GM18861 (cell line): ENCODE measurements around the gene NYNRIN.

ENCODE experiments used
- ATAC-seq: cut with Tn5 transposase; IDR thresholded peaks from one replicate; pipeline ENCODE4 v1.9.1; 2021; ENCODE audit not compliant: unreplicated experiment

Gene NYNRIN

DNA sequence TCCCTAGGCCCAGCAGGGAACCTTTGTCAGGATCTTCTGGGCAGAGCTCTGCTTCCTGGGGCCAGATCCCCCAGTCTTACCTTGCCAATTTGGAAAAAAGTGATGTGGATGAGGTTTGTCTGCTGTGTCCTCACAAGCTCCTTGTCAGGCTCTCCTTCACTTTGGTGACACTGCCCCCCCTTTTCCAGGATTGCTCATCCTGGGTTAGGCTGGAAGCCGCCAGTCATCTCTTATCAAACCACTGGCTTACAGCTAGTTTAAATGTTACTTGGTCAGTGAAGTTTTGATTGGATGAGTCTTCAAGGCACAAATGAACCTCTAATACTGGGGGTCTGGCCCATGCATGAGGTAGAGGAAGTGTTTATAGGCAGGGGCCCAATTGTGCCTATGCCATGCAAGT is 15.3 kb downstream of the NYNRIN start:
- ATAC-seq: no peak

DNA sequence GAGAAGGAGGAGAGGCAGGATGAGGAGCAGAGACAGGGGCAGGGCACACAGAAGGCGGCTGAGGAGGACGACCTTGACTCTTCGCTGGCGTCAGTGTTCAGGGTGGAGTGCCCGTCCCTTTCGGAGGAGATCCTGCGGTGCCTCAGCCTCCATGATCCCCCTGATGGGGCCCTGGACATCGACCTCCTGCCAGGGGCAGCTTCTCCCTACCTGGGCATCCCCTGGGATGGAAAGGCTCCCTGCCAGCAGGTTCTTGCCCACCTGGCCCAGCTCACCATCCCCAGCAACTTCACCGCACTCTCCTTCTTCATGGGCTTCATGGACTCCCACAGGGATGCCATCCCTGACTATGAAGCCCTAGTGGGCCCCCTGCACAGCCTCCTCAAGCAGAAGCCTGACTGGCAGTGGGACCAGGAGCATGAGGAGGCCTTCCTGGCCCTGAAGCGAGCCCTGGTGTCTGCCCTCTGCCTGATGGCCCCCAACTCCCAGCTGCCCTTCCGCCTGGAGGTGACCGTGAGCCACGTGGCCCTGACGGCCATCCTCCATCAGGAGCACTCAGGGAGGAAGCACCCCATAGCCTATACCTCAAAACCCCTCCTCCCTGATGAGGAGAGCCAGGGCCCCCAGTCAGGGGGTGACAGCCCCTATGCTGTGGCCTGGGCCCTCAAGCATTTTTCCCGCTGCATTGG is 16.1 kb downstream of the NYNRIN start:
- ATAC-seq: no peak

DNA sequence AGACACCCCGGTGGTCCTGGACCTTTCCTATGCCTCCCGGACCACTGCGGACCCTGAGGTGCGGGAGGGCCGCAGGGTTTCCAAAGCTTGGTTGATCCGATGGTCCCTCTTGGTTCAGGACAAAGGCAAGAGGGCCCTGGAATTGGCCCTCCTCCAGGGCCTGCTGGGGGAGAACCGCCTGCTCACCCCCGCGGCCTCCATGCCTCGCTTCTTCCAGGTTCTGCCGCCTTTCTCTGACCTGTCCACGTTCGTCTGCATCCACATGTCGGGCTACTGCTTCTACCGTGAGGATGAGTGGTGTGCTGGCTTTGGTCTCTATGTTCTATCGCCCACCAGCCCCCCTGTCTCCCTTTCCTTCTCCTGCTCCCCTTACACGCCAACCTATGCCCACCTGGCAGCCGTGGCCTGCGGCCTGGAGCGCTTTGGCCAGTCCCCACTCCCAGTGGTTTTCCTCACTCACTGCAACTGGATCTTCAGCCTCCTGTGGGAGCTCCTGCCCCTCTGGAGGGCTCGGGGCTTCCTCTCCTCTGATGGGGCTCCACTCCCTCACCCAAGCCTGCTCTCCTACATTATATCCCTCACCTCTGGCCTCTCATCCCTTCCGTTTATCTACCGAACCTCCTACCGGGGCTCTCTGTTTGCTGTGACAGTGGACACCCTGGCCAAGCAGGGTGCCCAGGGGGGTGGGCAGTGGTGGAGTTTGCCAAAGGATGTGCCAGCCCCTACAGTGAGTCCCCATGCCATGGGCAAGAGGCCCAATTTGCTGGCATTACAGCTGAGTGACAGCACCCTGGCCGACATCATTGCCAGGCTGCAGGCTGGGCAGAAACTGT is 16.8 kb downstream of the NYNRIN start:
- ATAC-seq: no peak

DNA sequence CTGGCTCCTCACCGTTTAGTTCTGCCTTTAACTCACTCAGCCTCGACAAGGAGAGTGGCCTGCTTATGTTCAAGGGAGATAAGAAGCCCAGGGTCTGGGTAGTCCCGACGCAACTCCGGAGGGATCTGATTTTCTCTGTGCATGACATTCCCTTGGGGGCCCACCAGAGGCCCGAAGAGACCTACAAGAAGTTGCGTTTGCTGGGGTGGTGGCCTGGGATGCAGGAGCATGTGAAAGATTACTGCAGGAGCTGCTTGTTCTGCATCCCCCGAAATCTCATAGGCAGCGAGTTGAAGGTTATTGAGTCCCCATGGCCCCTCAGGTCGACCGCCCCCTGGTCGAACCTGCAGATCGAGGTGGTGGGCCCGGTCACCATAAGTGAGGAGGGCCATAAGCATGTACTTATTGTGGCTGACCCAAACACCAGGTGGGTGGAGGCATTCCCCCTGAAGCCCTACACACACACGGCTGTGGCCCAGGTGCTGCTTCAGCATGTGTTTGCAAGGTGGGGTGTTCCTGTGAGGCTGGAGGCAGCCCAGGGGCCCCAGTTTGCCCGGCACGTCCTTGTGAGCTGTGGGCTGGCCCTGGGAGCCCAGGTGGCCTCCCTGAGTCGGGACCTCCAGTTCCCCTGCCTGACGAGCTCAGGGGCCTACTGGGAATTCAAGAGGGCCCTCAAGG is 17.6 kb downstream of the NYNRIN start:
- no peak for ATAC-seq

DNA sequence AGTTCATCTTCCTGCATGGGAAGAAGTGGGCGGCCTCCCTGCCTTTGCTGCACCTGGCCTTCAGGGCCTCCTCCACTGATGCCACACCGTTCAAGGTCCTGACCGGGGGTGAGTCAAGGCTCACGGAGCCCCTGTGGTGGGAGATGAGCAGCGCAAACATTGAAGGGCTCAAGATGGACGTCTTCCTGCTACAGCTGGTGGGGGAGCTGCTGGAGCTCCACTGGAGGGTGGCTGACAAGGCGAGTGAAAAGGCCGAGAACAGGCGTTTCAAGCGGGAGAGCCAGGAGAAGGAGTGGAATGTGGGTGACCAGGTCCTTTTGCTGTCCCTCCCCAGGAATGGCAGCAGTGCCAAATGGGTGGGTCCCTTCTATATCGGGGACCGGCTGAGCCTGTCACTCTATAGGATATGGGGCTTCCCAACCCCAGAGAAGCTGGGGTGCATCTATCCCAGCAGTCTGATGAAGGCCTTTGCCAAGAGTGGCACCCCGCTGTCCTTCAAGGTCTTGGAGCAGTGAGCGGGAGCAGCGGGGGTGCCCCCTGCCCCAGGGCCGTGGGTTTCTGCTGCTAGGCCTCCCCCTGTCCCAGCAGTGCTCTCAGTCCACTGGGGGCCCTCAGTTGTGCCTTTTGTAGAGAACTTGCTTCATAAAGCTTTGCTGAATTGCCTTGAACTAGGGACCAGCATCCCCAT is 18.3 kb downstream of the NYNRIN start:
- ATAC-seq: no peak

DNA sequence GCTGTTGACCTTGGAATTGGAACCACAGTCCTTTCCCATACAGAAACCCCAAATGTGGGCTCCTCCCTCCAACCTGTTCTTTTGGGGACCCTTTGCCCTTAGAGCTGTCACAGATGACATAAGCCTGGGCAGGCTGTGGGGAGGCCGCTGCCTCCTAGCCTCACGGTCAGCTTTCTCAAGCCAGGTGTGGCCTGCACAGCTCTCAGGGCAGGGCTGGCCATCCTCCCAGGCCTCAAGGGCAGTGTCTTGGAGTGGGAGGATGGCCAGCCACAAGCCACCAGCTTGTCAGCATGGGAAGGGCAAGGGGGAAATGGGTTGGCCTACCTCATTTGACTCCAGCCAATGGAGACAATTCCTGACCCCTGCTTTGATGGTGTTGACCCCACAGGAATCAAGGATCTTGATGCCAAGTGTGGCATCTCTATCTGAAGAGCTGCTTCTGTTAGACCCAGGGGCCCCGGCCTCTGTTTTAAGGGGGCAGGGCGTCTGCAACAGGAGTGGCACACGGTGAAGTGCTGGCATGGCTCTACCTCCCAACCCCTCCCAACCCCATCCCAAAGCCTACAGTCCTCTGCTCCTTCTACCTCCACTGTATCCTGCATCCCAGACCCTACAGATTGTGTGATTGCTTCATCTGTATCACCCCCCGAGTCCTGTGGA is 19.2 kb downstream of the NYNRIN start:
- ATAC-seq: no peak

DNA sequence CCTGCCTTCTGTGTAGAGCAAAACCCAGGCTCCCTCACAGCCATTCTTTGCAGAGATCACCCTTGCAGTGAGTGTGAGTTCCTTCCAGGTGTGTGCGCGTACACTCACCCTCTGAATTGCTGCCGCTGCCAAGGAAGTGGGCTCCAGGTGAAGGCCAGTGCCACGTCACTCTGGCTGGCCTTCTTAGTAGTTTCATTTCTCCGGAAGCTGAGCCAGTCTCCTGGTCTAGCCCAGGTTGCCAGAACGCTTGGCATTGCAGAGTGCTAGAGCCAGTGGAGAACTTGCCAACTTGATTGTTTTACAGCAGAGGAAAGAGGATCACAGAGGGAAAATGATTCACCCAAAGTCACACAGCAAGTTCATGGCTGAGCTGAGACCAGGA is 19.7 kb downstream of the NYNRIN start:
- ATAC-seq: no peak

DNA sequence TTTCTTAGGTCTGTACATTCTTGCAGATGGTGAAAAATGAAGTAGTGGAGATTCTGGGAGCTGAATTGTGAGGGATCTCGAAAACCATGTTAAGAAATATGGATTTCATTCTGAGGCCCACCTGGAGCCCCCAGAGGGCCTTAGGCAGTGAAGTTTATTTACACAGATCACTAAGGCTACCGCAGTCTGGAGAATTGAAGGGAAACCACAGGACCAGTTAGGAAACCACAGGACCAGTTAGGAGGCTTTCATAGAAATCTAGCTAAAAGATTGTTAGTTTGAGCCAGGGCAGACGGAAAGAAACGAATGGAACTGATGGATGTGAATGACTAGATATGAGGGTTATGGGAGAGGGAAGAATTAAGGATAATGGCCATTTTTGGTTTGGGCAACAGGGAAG is 23.5 kb downstream of the NYNRIN start:
- ATAC-seq: no peak

DNA sequence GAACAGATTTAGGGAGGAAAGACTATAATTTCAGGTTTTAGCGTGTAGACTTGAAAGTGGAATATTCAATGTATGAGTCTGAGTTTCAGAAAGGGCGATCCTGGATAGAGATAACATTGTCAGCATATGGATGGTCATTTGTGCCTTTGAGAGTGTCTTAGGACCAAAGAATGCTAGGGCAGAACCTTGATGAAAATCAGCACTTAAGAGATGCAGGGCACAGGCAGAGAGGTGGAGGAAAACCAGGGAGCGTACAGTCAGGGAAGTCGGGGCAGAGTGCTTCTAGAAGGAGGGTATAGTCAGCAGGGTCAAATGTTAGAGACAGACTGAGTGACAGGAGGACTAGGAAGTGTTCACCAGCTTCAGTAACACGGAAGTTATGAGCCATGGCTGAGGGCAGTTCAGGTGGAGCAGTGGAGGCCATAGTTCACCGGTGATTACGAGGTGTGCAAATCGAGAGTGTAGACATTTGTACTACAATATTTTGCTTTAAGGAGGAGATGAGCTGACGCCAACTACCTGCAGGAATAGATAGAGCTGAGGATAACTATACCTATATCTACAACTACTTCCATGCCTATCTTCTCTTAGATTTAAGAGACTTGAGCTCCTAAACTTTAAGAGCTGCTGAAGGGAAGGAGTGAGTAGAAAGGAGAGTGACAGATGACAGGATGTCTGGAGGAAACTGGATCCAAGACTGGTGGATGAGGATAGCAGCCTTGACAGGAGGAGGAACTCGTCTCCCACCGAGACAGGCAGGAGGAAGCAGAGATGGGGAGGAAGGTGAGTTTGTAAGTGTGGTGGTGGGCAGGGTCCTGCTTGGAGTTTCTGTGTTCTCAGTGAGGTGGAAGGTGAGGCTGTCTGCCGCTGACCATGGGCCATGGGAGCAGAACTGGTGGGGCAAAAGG is 24.1 kb downstream of the NYNRIN start:
- no peak for ATAC-seq

DNA sequence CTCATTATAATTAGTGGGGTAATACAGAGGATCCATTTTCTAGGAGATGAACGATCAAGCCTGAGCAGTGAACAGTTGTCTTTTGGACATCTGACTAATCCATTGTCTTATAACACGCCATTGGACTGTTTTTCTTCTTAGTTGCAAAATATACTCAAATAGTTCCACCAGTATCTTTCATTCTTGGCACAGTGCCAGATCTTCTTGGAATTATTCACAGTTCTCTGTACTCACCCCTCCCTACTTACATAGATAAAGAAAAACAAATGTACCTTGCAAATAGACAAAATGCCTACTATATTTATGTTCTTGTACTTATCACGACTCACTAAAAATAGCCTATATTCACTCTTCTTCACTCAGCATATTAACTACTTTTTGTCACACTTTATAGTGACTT is 26.9 kb downstream of the NYNRIN start:
- ATAC-seq: no peak

DNA sequence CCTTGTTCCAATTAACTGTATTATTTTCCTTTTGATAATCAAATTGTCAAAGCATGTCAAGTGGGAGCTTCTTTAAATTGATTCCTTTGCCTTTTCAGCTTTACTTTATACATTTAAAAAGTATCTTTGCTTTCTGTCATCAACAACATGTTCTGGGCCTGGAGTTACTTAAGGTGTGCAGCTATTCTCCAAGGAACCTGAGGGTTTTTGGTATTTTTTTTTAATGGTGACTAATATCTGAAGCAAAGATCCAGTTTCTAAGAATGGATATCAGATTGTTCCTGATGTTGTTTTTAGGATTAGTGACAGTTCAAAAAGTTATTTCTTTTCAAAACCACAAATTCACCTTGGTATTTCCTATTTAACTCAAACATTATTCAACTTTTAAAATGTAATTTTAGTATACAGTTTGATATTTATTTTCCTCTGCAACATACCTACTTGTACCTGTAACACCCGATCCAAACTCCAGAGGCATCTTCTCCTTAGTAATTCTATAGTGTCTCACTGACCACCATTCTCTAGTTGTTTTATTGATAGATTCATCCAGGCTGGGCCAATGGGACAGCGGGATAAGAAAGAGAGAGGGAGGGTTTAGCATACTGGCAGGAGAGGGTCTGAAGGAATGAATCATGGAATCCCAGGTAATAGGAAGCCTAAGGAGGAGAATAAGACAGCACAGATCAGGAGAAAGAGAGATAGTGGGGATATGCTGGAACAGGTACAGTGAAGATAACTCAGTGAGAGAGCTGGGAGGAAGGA is 27.5 kb downstream of the NYNRIN start:
- no peak for ATAC-seq

DNA sequence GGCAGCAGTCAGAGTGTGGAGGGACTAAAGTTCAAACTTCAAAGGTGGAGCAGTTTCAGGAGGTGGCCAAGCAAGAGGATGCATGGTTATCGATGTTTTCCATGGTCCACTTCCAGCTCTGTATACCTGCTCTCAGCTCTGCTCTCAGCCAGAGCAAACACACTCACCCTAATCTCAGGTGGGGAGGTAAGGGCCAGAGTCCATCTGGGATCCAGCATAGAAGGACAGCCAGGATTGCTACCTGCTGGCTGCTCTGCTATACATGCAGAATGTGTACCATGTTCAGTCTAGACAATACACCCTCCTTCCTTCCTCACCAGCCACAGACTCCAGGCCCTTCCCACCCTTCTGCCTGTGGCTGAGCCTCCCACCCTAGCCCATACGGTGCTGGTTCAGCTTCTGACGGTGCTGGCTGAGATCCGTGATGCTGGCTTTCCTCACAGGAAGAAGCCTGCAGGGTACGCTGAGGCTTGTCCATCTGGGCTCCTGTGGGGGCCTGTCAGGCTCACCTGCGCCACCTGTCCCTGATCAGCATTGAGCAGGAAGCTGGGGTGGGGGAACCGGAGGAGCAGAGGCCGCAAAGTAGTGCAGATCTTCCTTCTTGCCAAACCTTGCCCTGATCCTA is 28.2 kb downstream of the NYNRIN start:
- no peak for ATAC-seq

DNA sequence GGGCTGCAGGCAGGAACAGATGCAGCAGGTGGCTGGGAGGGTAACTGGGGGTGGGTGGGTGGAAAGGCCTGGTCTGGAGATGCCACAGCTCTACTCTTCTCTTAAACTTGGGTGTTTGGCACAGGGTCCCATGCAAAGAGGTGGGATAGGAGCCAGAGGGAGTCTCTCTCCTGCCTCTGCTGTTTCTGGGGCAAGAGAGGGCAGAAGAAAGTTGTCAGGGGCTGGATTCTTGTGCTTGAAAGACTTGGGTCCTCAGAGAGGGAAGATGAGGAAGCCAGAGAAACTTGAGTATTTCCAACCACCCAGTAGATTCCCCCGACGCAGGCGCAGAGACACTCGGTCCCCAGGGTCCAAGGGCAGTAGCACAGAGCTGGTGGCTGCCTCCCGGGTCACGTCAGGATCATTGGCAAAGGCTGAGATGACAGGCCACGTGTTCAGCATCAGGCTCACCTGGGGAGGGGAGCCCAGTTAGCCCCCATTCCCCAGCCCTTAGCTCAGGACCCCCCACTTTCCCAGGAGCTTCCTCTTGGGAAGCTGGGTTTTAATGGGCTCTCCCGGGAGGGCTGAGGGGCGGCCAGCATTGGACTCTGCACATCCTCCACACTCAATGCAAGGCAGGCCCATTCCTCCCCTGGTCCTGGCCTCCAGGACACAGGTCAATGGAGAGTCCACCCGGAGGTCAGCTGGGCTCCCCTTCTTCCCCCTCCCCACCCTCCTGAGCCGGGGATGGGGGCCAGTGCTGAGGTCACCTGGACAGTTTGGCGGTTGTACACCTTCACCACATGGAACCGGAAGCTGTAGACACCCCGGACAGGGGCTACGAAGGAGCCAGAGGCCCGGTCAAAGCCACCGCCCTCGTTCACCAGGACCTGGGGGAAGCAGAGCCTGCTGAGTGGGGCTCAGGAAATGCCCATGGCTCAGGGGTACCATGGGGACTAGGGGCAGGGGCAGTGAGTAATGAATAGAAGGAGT is 29.0 kb downstream of the NYNRIN start:
- no peak for ATAC-seq

DNA sequence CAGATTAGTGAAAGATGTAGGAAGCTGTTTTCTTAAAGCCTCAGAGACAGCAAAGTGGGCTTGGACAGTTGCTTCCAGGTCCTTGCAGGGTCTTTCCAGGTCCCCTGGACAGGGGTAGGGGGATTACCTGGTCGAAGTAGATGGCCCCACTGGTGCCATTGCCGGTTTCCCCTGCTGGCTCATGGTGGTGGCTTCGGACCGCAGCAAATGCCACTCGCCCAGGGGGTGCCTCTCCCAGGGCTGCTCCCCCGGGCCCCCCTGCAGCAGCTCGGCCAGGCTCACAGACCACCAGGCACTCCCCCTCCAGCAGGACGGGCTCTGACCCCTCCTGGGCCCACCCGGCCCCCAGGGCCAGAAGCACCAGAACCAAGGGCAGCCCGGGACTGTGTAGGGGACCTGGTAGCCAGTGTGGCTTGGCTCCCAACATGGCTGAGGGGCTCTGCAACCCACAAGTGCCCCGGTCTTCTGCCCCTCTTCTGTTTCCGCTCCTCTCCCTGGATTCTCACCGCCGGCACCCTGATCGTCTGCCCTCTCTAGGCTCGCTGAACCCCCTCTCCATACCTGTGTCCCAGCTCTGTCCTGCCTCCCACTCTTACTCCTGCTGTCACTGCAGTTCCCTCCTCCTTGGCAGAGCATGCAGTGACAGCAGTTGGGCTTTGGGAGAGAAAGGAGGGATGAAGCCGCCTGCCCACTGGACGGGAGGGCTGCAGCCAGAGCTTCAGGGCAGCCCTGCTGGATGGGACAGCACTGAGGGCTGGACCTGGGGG is 30.0 kb downstream of the NYNRIN start:
- no peak for ATAC-seq

DNA sequence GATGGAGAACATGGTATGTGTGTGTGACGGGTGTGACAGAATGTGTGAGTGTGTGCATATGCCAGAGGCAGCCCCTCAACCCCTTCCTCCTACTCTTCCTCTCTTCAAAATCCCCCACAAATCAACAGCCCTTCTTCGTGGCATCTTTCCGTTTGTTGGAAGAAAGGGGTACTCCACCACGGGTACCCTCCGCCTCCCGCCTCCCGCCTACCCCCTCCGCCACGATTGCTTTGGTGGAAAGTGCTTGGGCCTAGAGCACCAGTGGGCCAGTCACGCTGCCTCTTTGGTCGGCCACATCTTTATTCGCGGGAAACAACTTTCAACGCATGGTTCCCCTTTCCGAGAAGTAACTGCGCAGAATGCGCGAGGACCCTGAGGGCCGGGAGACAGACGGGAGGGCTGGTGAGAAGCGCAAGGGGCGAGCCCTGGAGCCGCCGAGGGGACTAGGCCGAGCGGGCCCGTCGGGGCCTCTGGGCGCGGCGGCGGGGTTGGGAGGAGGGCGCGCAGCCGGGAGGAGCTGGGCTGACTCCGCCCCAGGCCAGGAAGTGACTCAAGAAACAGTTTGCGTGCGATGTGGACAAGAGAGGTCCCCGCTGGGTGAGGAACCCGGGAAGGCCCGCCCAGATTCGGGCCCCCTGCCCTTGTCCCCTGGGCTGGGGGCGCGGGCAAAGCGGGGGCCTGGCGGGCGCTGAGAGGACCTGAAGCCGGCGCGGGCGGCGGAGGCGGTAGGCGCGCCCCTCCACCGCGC is 30.8 kb downstream of the NYNRIN start, which contains the start of the genes CBLN3 and KHNYN:
CBLN3 (minus strand) TSS at position 274 of the 748 bp plus-strand sequence. CDS start 614 bp downstream, outside the sequence.
KHNYN (plus strand) TSS at position 560 of the 748 bp plus-strand sequence. CDS start 777 bp downstream, outside the sequence.
- ATAC-seq: peak; percentile 72
